H1 (cell line): ENCODE measurements around the gene STAT4. TPM values are rescaled to one million over a fixed set of nuclear protein-coding genes. Genes with fewer than 3 reads are reported as not detected.

Experiments used
- CTCF ChIA-PET: fragments of 300-600 bp; sonication (Branson Sonifier 250); formaldehyde crosslinking; loops from one replicate; lab custom pipeline; 2021; ENCODE audit not compliant: partially characterized antibody; lab: Charles Lee
- POLR2A ChIA-PET: fragments of 300-600 bp; sonication (Branson Sonifier 250); formaldehyde crosslinking; loops from one replicate; lab custom pipeline; 2021; ENCODE audit warnings: inconsistent platforms; ENCODE audit not compliant: partially characterized antibody; lab: Charles Lee
- DNase-seq, 2 experiments: peaks; one replicate each; pipeline versions ENCODE4 v3.0.0 to v3.0.0-alpha.2; 2010 to 2022; ENCODE audit warnings: low spot score in 2 of 2, low read depth in 1 of 2, mixed read lengths in 1 of 2
- FAIRE-seq: peaks from 2 replicates; lab custom pipeline; 2011; peaks lifted over from hg19 to GRCh38; lab: Jason Lieb, UNC
- H2AFZ ChIP-seq: 2 replicates; pipeline ENCODE4 v1.8.1; 2012; ENCODE audit warnings: low read length, inconsistent platforms
- H2AK5ac ChIP-seq: 2 replicates; pipeline ENCODE4 v1.6.1; 2013; ENCODE audit warnings: low read depth, low read length
- H2BK120ac ChIP-seq: replicated peaks from 2 replicates; pipeline ENCODE3; 2013; ENCODE audit warnings: low read depth, low read length, inconsistent platforms
- H2BK12ac ChIP-seq: 2 replicates; pipeline ENCODE4 v1.6.1; 2013; ENCODE audit warnings: low read depth, low read length
- H2BK15ac ChIP-seq: 2 replicates; pipeline ENCODE4 v1.6.1; 2013; ENCODE audit warnings: low read length
- H2BK20ac ChIP-seq: 2 replicates; pipeline ENCODE4 v1.6.1; 2013; ENCODE audit warnings: low read length
- H2BK5ac ChIP-seq: 2 replicates; pipeline ENCODE4 v1.6.1; 2013; ENCODE audit warnings: low read depth, low read length
- H3K14ac ChIP-seq: 2 replicates; pipeline ENCODE4 v1.6.1; 2013; ENCODE audit warnings: inconsistent platforms; ENCODE audit not compliant: insufficient read length
- H3K18ac ChIP-seq: 2 replicates; pipeline ENCODE4 v1.6.1; 2013; ENCODE audit warnings: low read length; ENCODE audit errors: extremely low read depth
- H3K23ac ChIP-seq: 2 replicates; pipeline ENCODE4 v1.6.1; 2013; ENCODE audit warnings: inconsistent platforms; ENCODE audit not compliant: insufficient read length
- H3K23me2 ChIP-seq: 2 replicates; pipeline ENCODE4 v1.6.1; 2013; ENCODE audit warnings: low read depth, low read length
- H3K27ac ChIP-seq: 2 replicates; pipeline ENCODE4 v1.6.1; 2011; ENCODE audit warnings: low read depth, low read length, inconsistent platforms
- H3K27me3 ChIP-seq, 4 experiments: replicated peaks in 1 of 4; 1 replicate in 1 of 4; 2 replicates in 3 of 4; pipeline versions ENCODE4 v1.6.1 to v1.8.1; 2011 to 2013; ENCODE audit warnings: low read length in 3 of 4, mild to moderate bottlenecking in 3 of 4, inconsistent platforms in 2 of 4, mixed read lengths in 2 of 4, moderate library complexity in 1 of 4; ENCODE audit not compliant: control insufficient read depth in 3 of 4, insufficient read depth in 3 of 4; ENCODE audit errors: extremely low read depth in 1 of 4
- H3K36me3 ChIP-seq, 4 experiments: 2 replicates each; pipeline versions ENCODE4 v1.6.1 to v1.8.1; 2011 to 2013; ENCODE audit warnings: mild to moderate bottlenecking in 4 of 4, low read length in 3 of 4, moderate library complexity in 2 of 4, control low read depth in 1 of 4, inconsistent platforms in 1 of 4; ENCODE audit not compliant: insufficient read depth in 4 of 4, control insufficient read depth in 2 of 4
- H3K4ac ChIP-seq: replicated peaks from 2 replicates; pipeline ENCODE3; 2013; ENCODE audit warnings: low read length, low read depth, mixed read lengths, inconsistent platforms; ENCODE audit not compliant: insufficient read length
- H3K4me1 ChIP-seq, 4 experiments: replicated peaks in 1 of 4; 1 replicate in 1 of 4; 2 replicates in 3 of 4; pipeline versions ENCODE4 v1.6.1 to v1.8.1; 2011 to 2013; ENCODE audit warnings: low read length in 3 of 4, inconsistent platforms in 2 of 4, mixed read lengths in 1 of 4; ENCODE audit not compliant: insufficient read depth in 4 of 4, control insufficient read depth in 3 of 4
- H3K4me2 ChIP-seq, 2 experiments: 2 replicates each; pipeline versions ENCODE4 v1.6.1 to v1.8.1; 2011 to 2013; ENCODE audit warnings: low read depth in 2 of 2, low read length in 2 of 2, control low read depth in 1 of 2, inconsistent platforms in 1 of 2, mild to moderate bottlenecking in 1 of 2; ENCODE audit not compliant: insufficient read depth in 1 of 2
- H3K4me3 ChIP-seq, 4 experiments: fragments of 200-600, 300-600 bp in 1 of 4; sonication (generic), shearing (Covaris generic), sonication (Bioruptor Twin) in 1 of 4; 2 replicates each; pipeline versions ENCODE4 v1.5.1 to v1.8.1; 2011 to 2016; ENCODE audit warnings: low read length in 4 of 4, low read depth in 3 of 4, control low read depth in 2 of 4, inconsistent platforms in 2 of 4, mild to moderate bottlenecking in 2 of 4, mixed read lengths in 1 of 4, moderate library complexity in 1 of 4; ENCODE audit not compliant: insufficient read depth in 2 of 4; ENCODE audit errors: extremely low read depth in 1 of 4
- H3K56ac ChIP-seq: replicated peaks from 2 replicates; pipeline ENCODE3; 2013; ENCODE audit warnings: low read depth, mild to moderate bottlenecking, mixed read lengths, low read length, inconsistent platforms; ENCODE audit not compliant: insufficient read length
- H3K79me1 ChIP-seq: 2 replicates; pipeline ENCODE4 v1.6.1; 2013; ENCODE audit warnings: low read depth, low read length, control low read depth
- H3K79me2 ChIP-seq, 2 experiments: 2 replicates each; pipeline versions ENCODE4 v1.6.1 to v1.8.1; 2012 to 2013; ENCODE audit warnings: low read length in 2 of 2, mild to moderate bottlenecking in 2 of 2, inconsistent platforms in 1 of 2; ENCODE audit not compliant: insufficient read depth in 2 of 2, control insufficient read depth in 1 of 2
- H3K9ac ChIP-seq, 4 experiments: replicated peaks in 1 of 4; 1 replicate in 1 of 4; 2 replicates in 3 of 4; pipeline versions ENCODE4 v1.6.1 to v1.8.1; 2011 to 2013; ENCODE audit warnings: low read depth in 3 of 4, low read length in 3 of 4, control low read depth in 2 of 4, mild to moderate bottlenecking in 2 of 4, moderate library complexity in 2 of 4, inconsistent platforms in 1 of 4; ENCODE audit errors: extremely low read depth in 1 of 4
- H3K9me3 ChIP-seq, 2 experiments: 2 replicates each; pipeline versions ENCODE4 v1.6.1 to v1.8.1; 2012 to 2013; ENCODE audit warnings: mild to moderate bottlenecking in 2 of 2, moderate library complexity in 2 of 2, control low read depth in 1 of 2, inconsistent platforms in 1 of 2, low read depth in 1 of 2, low read length in 1 of 2, mixed read lengths in 1 of 2; ENCODE audit not compliant: insufficient read depth in 2 of 2
- H4K20me1 ChIP-seq, 2 experiments: replicated peaks in 1 of 2; 2 replicates each; pipeline versions ENCODE3 to v1.8.1; 2011 to 2013; ENCODE audit warnings: inconsistent platforms in 2 of 2, low read length in 2 of 2, mild to moderate bottlenecking in 1 of 2; ENCODE audit not compliant: insufficient read depth in 2 of 2, control insufficient read depth in 1 of 2
- H4K5ac ChIP-seq: 2 replicates; pipeline ENCODE4 v1.6.1; 2013; ENCODE audit warnings: low read length, low read depth, mixed read lengths, inconsistent platforms; ENCODE audit not compliant: insufficient read length
- H4K8ac ChIP-seq: 2 replicates; pipeline ENCODE4 v1.8.0; 2013; ENCODE audit warnings: mild to moderate bottlenecking, moderate library complexity, low read length, inconsistent platforms; ENCODE audit not compliant: insufficient read depth; ENCODE audit errors: extremely low read depth
- H4K91ac ChIP-seq: replicated peaks from 2 replicates; pipeline ENCODE3; 2013; ENCODE audit warnings: low read length, mixed read lengths, inconsistent platforms; ENCODE audit not compliant: insufficient read length
- ATF2 ChIP-seq: IDR thresholded peaks from 2 replicates; pipeline ENCODE4 v1.6.1; 2012; ENCODE audit warnings: low read length, inconsistent platforms
- BACH1 ChIP-seq: IDR thresholded peaks from 2 replicates; pipeline ENCODE4 v1.6.1; 2012; ENCODE audit warnings: low read length, improper control_type of control experiment
- CBX8 ChIP-seq: fragments of 300-800, 300-1000 bp; sonication (generic); IDR thresholded peaks from 2 replicates; pipeline ENCODE4 v1.7.1; 2016; ENCODE audit warnings: low read depth, low read length, borderline replicate concordance
- EGR1 ChIP-seq: IDR thresholded peaks from 2 replicates; pipeline ENCODE4 v1.6.1; 2011; ENCODE audit warnings: low read depth, low read length, borderline replicate concordance
- JUN ChIP-seq: IDR thresholded peaks from 2 replicates; pipeline ENCODE4 v1.6.1; 2011; ENCODE audit warnings: low read depth, mild to moderate bottlenecking, improper control_type of control experiment, low read length
- NRF1 ChIP-seq: IDR thresholded peaks from 2 replicates; pipeline ENCODE4 v1.6.1; 2011; ENCODE audit warnings: mild to moderate bottlenecking, low read depth, low read length, improper control_type of control experiment
- POLR2A ChIP-seq, 2 experiments: IDR thresholded peaks; 1 replicate in 1 of 2; 2 replicates in 1 of 2; pipeline ENCODE4 v1.6.1; 2011; ENCODE audit warnings: low read depth in 2 of 2, low read length in 2 of 2, mild to moderate bottlenecking in 2 of 2; ENCODE audit errors: control extremely low read depth in 1 of 2
- SIX5 ChIP-seq: IDR thresholded peaks from 2 replicates; pipeline ENCODE4 v1.6.1; 2011; ENCODE audit warnings: mild to moderate bottlenecking, low read depth, low read length
- SP4 ChIP-seq: IDR thresholded peaks from 2 replicates; pipeline ENCODE4 v1.6.1; 2012; ENCODE audit warnings: low read length, inconsistent platforms
- TBP ChIP-seq: IDR thresholded peaks from 2 replicates; pipeline ENCODE4 v1.6.1; 2011; ENCODE audit warnings: low read depth, low read length, improper control_type of control experiment
- TEAD4 ChIP-seq: IDR thresholded peaks from 2 replicates; pipeline ENCODE4 v1.6.1; 2012; ENCODE audit warnings: low read depth, low read length, inconsistent platforms, mixed read lengths
- USF2 ChIP-seq: IDR thresholded peaks from 2 replicates; pipeline ENCODE4 v1.6.1; 2011; ENCODE audit warnings: low read length, improper control_type of control experiment
- WGBS, 2 experiments: shearing (Covaris generic) in 1 of 2; methylation state at CpG; one replicate each; pipeline versions ENCODE4 v1.1.6 to v1.1.7; 2013 to 2015; ENCODE audit warnings: low lambda C conversion rate in 2 of 2, mixed read lengths in 2 of 2, inconsistent platforms in 1 of 2, low coverage in 1 of 2, missing lambda C conversion rate in 1 of 2; ENCODE audit not compliant: insufficient replicate concordance in 2 of 2, insufficient coverage in 1 of 2, insufficient read length in 1 of 2; ENCODE audit errors: extremely low coverage in 1 of 2, missing lambda C conversion rate in 1 of 2; 5-methylcytosine and 5-hydroxymethylcytosine counted together
- polyA plus RNA-seq, 7 experiments: library from polyadenylated mRNA; depleted of rRNA in 3 of 7; stranded (reverse) in 5 of 7; unstranded in 2 of 7; fragments of >200 nt in 5 of 7; fragments of 200-250 nt in 2 of 7; gene quantifications; 1 replicate in 5 of 7; 2 replicates in 1 of 7; 4 replicates in 1 of 7; pipeline versions ENCODE4 v1.2.1 to v1.2.3, GENCODE V29; 2011 to 2013; ENCODE audit warnings: missing spikeins in 2 of 7, mixed read lengths in 2 of 7
- total RNA-seq: library from RNA; stranded (reverse); fragmentation: NEBNext Ultra II Directional; extraction: Animal tissue kit (Norgen Biotek cat#: 25700); gene quantifications from 2 replicates; pipeline ENCODE4 v1.2.1, GENCODE V29; 2021

The STAT4 gene
- total and polyA plus RNA-seq, 2 of the 8 experiments (the other 6 are each of a cell fraction or from before 2014, with no cell fraction given), result 0.36 to 0.63 TPM

GRCh38 chr2:191114403-191114886 is 36.3 kb downstream of the STAT4 start:
- no peak overlapping the region for H3K23ac ChIP-seq
- H3K4me3 ChIP-seq, result no peak overlapping the region
- no peak overlapping the region for H2AK5ac ChIP-seq
- DNase-seq (no peak), FAIRE-seq (no peak)
- H3K56ac ChIP-seq, result no peak overlapping the region
- H3K79me1 ChIP-seq, result no peaks in the 10 kb centered on the region
- ChIA-PET POLR2A (interaction anchor here (0.8 kb wide), 1 partner anchor 12 kb away, joined by 3 read pairs; no protein-coding TSS in a partner anchor), CTCF (interaction anchor here (0.6 to 1.0 kb wide), 3 partner anchors 42 to 234 kb away, joined by 3 read pairs; no protein-coding TSS in a partner anchor)
- no peak overlapping the region for H2BK20ac ChIP-seq
- no peak overlapping the region for H3K4me2 ChIP-seq
- H3K27me3 ChIP-seq, result no peaks in the 10 kb centered on the region
- no peaks in the 10 kb centered on the region for H3K9me3 ChIP-seq
- H2BK15ac ChIP-seq, result no peak overlapping the region
- no peak overlapping the region; the same call in 1 of the 2 replicates for H2AFZ ChIP-seq
- no peaks in the 10 kb centered on the region for H3K23me2 ChIP-seq
- H4K20me1 ChIP-seq, result no peaks in the 10 kb centered on the region
- no peak overlapping the region for H2BK120ac ChIP-seq
- H3K4me1 ChIP-seq, result no peaks in the 10 kb centered on the region
- no peak overlapping the region for H4K91ac ChIP-seq
- no peak overlapping the region for H3K4ac ChIP-seq
- H2BK12ac ChIP-seq, result no peak overlapping the region
- no peak overlapping the region for H4K8ac ChIP-seq
- H2BK5ac ChIP-seq, result no peak overlapping the region
- no peak overlapping the region for H3K14ac ChIP-seq
- H3K36me3 ChIP-seq, result no peaks in the 10 kb centered on the region
- H4K5ac ChIP-seq, result no peak overlapping the region
- H3K79me2 ChIP-seq, result no peaks in the 10 kb centered on the region
- 69% methylated on average over 6 of the region's 6 CpGs; no CpG with 5 or more reads in 1 of the 2 experiments for WGBS, 2 experiments
- no peak overlapping the region for H3K27ac ChIP-seq
- H3K9ac ChIP-seq, result no peak overlapping the region
- no peak for TF ChIP-seq SP4
- no peak for TF ChIP-seq SIX5
- no peak for TF ChIP-seq EGR1
- no peak for TF ChIP-seq TBP
- no peak for TF ChIP-seq CBX8
- TF ChIP-seq ATF2, result no peak
- TF ChIP-seq JUN, result no peak
- no peak for TF ChIP-seq USF2
- no peak for TF ChIP-seq BACH1
- TF ChIP-seq POLR2A (IDR thresholded peaks at IDR 0.05; ENCODE audit: control extremely low read depth in 1 of 2, low read depth in 2 of 2, low read length in 2 of 2), result no peak
- no peak for TF ChIP-seq TEAD4
- no peak for TF ChIP-seq NRF1
- H3K18ac ChIP-seq, result no peak overlapping the region
